Lower leg skin (tissue), 4 donors: ENCODE results near the gene CEP128. TPM values are rescaled to one million over a fixed set of nuclear protein-coding genes. Genes with fewer than 3 reads are reported as not detected.

Experiments
- DNase-seq, 2 donors: peaks; one replicate each; pipeline ENCODE4 v3.0.0-alpha.2; 2019; ENCODE audit warnings: low spot score in 2 of 2
- H3K4me3 ChIP-seq: fragments of 200-600 bp; sonication (generic); 2 replicates; pipeline ENCODE4 v1.5.1; 2017; ENCODE audit warnings: mild to moderate bottlenecking, low read depth; ENCODE audit not compliant: poor library complexity, severe bottlenecking
- POLR2A ChIP-seq, 2 donors: fragments of 450-650 bp; IDR thresholded peaks; one replicate each; pipeline ENCODE4 v1.6.1; 2016 to 2017; ENCODE audit warnings: antibody characterized with exemption in 2 of 2, mild to moderate bottlenecking in 1 of 2, moderate library complexity in 1 of 2
- WGBS, 2 donors: methylation state at CpG; one replicate each; pipeline ENCODE4 v1.1.5; 2018; 5-methylcytosine and 5-hydroxymethylcytosine counted together
- intact Hi-C: fragments of 100-400 bp; cut with DNase I; formaldehyde crosslinking; loops from one replicate; pipeline ENCODE4 v1.15.0; 2023; ENCODE audit warnings: low total_unique reads
- total RNA-seq, 4 donors: library from RNA; depleted of rRNA; stranded (reverse); fragments of >200 nt; gene quantifications; one replicate each; pipeline ENCODE4 v1.1.0, GENCODE V29; 2016
- TF ChIP-seq, protein P1 (sequence below), 3 donors: fragments of 450-650 bp; IDR thresholded peaks; one replicate each; pipeline ENCODE4 v1.5.1; 2016; ENCODE audit warnings: antibody characterized with exemption in 3 of 3, mild to moderate bottlenecking in 3 of 3, moderate library complexity in 2 of 3

CEP128 gene
- total RNA-seq, 4 donors from 2014 or later = 5.9 to 10.5 (median 9.0) TPM

DNA sequence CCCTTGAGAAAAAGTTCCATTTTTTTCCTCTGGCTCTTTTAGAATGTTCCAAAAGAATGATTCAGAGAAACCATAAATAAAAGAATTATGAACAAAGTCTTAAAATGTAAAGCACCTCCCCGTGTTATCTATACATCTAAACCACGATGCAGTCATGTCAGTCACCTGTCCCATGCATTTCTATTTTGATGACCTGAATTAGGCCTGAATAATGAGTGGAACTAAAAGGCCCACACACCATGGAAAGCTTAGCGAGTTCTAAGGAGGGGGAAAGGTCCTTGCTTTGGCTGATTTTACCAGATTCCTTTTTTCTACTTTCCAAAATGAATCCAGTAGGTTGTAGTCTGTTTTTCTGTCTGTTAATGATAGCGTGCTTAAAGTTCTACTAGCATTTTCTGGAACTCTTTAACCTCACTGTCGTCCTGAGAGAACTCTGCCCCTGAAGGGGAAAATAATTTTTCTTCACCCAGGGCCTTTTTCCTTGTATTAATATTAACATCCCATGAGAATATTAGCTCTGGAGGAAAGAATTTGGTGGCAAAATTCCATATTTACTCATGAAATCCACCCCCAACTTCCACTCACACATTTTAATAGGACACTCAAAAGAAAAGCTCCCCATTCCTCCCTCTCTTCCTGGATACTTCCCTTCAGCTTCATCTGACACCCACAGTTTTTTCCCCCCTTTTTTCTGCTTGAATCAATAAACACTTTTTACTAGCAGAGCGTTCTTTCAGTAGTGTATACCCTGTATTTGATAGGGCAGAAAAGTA lies 464.0 kb downstream of the CEP128 start:
- DNase-seq = no peak
- no peak overlapping the region for H3K4me3 ChIP-seq
- TF ChIP-seq, protein P1, sequence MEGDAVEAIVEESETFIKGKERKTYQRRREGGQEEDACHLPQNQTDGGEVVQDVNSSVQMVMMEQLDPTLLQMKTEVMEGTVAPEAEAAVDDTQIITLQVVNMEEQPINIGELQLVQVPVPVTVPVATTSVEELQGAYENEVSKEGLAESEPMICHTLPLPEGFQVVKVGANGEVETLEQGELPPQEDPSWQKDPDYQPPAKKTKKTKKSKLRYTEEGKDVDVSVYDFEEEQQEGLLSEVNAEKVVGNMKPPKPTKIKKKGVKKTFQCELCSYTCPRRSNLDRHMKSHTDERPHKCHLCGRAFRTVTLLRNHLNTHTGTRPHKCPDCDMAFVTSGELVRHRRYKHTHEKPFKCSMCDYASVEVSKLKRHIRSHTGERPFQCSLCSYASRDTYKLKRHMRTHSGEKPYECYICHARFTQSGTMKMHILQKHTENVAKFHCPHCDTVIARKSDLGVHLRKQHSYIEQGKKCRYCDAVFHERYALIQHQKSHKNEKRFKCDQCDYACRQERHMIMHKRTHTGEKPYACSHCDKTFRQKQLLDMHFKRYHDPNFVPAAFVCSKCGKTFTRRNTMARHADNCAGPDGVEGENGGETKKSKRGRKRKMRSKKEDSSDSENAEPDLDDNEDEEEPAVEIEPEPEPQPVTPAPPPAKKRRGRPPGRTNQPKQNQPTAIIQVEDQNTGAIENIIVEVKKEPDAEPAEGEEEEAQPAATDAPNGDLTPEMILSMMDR (IDR thresholded peaks at IDR 0.05) = no peak
- no peak for TF ChIP-seq POLR2A (IDR thresholded peaks at IDR 0.05)
- intact Hi-C loops = no loop called here
- WGBS, 2 donors = 67% methylated on average over 6 of the region's 6 CpGs

DNA sequence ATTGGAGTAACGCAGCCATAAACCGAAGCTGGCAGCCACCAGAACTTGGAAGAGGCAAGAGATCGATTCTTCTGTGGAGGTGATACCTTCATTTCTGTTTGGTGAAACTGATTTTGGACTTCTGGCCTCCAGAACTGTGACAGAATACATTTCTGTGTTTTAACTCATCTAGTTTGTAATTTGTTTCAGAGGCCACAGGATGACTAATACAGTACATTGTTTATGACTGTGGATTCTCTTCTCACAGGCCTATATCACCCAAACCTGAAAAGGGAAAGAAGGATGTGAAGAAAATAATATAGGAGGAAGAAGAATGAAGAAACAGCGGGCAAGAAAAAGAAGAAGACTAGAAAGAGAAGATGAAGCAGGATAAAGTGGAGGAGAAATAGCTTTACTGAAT lies 466.5 kb downstream of the CEP128 start:
- H3K4me3 ChIP-seq = no peak overlapping the region
- no peak for DNase-seq
- intact Hi-C loops = no loop called here
- WGBS, 2 donors = 92 to 95% methylated on average over 4 of the region's 4 CpGs
- no peak for TF ChIP-seq POLR2A (IDR thresholded peaks at IDR 0.05)
- TF ChIP-seq, protein P1 (IDR thresholded peaks at IDR 0.05) = no peak

DNA sequence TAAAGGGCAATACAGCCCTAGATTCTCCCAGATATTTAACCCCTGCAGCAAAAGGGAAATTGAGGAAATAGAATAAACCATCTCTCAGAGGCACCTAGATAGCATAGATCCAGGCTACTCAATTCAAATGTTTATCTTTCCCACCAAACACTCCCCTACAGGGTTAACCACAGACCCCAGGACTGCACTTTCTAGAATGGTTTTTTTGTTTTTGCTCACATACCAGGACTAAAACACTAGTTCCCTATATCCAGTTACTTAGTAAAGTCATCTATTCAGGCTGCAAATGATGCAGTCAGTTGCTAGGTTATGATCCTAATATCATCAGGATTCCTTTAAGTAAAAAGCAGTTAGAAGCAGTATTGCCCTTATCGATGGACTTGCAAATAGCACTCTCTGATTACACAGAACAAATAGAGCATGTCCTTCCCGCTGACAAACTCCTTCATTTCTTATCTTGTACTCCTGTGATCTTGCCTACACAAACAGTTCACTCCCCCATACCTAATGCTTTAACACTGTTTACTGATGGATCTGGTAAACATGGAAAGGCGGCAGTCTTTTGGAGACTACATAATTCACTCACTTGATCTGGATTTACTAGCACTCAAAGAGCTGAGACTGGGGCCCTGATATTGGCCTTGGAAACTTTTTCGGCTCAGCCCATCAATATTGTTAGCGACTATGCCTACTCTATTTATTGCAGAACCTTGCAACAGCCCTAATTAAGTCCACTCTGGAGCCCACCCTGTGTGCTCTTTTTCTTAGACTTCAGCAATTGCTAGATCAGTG lies 473.0 kb downstream of the CEP128 start:
- WGBS, 2 donors = 75 to 79% methylated on average over 5 of the region's 5 CpGs
- intact Hi-C loops = no loop called here
- TF ChIP-seq, protein P1 (IDR thresholded peaks at IDR 0.05) = peak in 1 of 3 donors; percentile 21
- TF ChIP-seq POLR2A (IDR thresholded peaks at IDR 0.05) = no peak
- no peak for DNase-seq
- no peak overlapping the region for H3K4me3 ChIP-seq

DNA sequence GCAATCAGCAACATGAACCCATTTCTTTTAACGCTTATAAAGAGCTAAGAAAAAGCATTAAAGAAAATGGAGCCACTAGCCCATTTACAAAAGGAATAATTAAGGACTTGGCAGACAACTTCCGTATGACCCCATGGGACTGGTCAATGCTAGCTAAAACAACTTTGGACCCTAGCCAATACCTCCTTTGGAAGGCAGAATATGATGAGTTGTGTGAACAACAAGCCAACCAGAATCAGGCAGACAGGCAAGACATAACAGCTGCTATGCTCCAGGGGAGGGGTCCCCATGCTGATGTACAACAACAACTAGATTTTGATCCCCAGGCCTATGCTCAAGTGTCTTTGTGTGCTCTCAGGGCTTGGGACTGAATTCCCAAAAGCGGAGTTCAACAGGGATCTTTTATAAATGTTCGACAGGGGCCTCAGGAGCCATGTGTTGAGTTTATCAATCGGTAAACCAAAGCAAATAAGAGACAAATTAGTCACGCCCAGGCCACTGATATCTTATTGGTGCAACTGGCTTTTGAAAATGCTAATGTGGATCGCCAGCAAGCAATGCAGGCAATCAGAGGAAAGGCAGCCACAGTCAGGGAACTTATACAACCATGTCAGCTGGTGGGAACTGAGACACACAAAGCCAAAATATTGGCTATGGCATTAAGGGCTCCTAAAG lies 475.9 kb downstream of the CEP128 start:
- DNase-seq = no peak
- intact Hi-C loops = no loop called here
- WGBS, 2 donors = 90% methylated on average over 7 of the region's 7 CpGs
- TF ChIP-seq, protein P1 (IDR thresholded peaks at IDR 0.05) = no peak
- TF ChIP-seq POLR2A (IDR thresholded peaks at IDR 0.05) = no peak
- no peak overlapping the region for H3K4me3 ChIP-seq

DNA sequence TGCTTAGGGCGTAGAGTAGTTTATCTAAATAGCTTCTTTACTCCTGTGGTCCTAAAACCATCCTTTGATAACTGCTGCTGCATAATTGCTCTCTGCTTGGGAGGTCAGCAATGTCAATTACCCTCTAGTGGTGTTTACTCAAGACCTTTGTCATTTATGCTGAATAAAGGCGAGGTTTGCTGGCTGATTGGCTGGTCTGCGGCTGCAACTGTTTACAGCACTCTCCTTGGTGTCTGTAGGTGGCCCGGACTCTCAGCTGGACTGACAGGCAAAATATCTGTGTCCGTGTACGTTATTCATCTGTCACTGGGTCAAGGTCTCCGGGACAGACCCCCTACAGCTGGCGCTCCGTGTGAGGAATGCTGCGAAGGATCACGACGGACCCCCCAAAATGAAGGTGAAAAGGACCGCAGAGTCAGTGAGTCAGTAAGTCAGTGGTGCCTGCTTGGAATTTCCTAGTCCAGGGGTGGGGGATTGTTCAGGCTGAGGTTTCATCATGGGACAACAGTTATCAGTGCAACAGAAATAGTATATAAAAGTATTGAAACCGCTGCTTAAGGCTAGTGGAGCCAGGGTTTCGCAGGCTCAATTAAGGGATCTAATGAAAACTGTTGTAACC lies 476.9 kb downstream of the CEP128 start:
- no peak overlapping the region for H3K4me3 ChIP-seq
- no peak for TF ChIP-seq POLR2A (IDR thresholded peaks at IDR 0.05)
- TF ChIP-seq, protein P1 (IDR thresholded peaks at IDR 0.05) = no peak
- intact Hi-C loops = no loop called here
- no peak for DNase-seq
- WGBS, 2 donors = 78 to 83% methylated on average over 15 of the region's 15 CpGs
